Astrocyte (in vitro differentiated cells and primary cell): ENCODE data around the gene NANOS2. TPM values are rescaled to one million over a fixed set of nuclear protein-coding genes. Genes with fewer than 3 reads are reported as not detected.

Experiments
- DNase-seq: peaks from one replicate; pipeline ENCODE4 v3.0.0-alpha.2; 2010; ENCODE audit warnings: low read depth
- FAIRE-seq: peaks from 2 replicates; lab custom pipeline; 2011; peaks lifted over from hg19 to GRCh38; lab: Jason Lieb, UNC
- H2AFZ ChIP-seq: 2 replicates; pipeline ENCODE4 v1.6.0; 2012; ENCODE audit warnings: low read depth, low read length, inconsistent platforms
- H3K27ac ChIP-seq: 2 replicates; pipeline ENCODE4 v1.5.1; 2011; ENCODE audit warnings: low read depth, low read length, inconsistent platforms
- H3K27me3 ChIP-seq: 2 replicates; pipeline ENCODE4 v1.6.0; 2011; ENCODE audit warnings: low read length, inconsistent platforms; ENCODE audit not compliant: insufficient read depth
- H3K36me3 ChIP-seq: 2 replicates; pipeline ENCODE4 v1.5.1; 2011; ENCODE audit warnings: low read length, inconsistent platforms; ENCODE audit not compliant: insufficient read depth
- H3K4me1 ChIP-seq: 2 replicates; pipeline ENCODE4 v1.5.1; 2011; ENCODE audit warnings: low read length, inconsistent platforms; ENCODE audit not compliant: insufficient read depth
- H3K4me2 ChIP-seq: 2 replicates; pipeline ENCODE4 v1.6.0; 2012; ENCODE audit warnings: low read length, inconsistent platforms
- H3K4me3 ChIP-seq: 2 replicates; pipeline ENCODE4 v1.5.1; 2011; ENCODE audit warnings: low read depth, mild to moderate bottlenecking, low read length, inconsistent platforms; ENCODE audit not compliant: insufficient read depth
- H3K79me2 ChIP-seq: 2 replicates; pipeline ENCODE4 v1.6.0; 2012; ENCODE audit warnings: mild to moderate bottlenecking, low read length, inconsistent platforms; ENCODE audit not compliant: insufficient read depth
- H3K9ac ChIP-seq: 2 replicates; pipeline ENCODE4 v1.6.0; 2012; ENCODE audit warnings: mild to moderate bottlenecking, low read length, inconsistent platforms
- H3K9me3 ChIP-seq: 2 replicates; pipeline ENCODE4 v1.5.1; 2012; ENCODE audit warnings: low read depth, mild to moderate bottlenecking, low read length, inconsistent platforms; ENCODE audit not compliant: insufficient read depth
- H4K20me1 ChIP-seq: 2 replicates; pipeline ENCODE4 v1.6.0; 2012; ENCODE audit warnings: low read length, inconsistent platforms; ENCODE audit not compliant: insufficient read depth
- H3K27ac Mint-ChIP-seq: one replicate; pipeline ENCODE4 v1.8.0; 2021; ENCODE audit warnings: mild to moderate bottlenecking, mixed read lengths; ENCODE audit not compliant: unreplicated experiment
- H3K27me3 Mint-ChIP-seq: one replicate; pipeline ENCODE4 v1.8.0; 2021; ENCODE audit warnings: low read depth, mixed read lengths; ENCODE audit not compliant: unreplicated experiment
- H3K36me3 Mint-ChIP-seq: one replicate; pipeline ENCODE4 v1.8.0; 2021; ENCODE audit warnings: low read depth, mixed read lengths; ENCODE audit not compliant: unreplicated experiment
- H3K4me1 Mint-ChIP-seq: one replicate; pipeline ENCODE4 v1.8.0; 2021; ENCODE audit warnings: low read depth, mixed read lengths; ENCODE audit not compliant: unreplicated experiment
- H3K4me3 Mint-ChIP-seq: one replicate; pipeline ENCODE4 v1.8.0; 2021; ENCODE audit warnings: mild to moderate bottlenecking, moderate library complexity, mixed read lengths; ENCODE audit not compliant: unreplicated experiment
- H3K9me3 Mint-ChIP-seq: one replicate; pipeline ENCODE4 v1.8.0; 2021; ENCODE audit warnings: mild to moderate bottlenecking, mixed read lengths; ENCODE audit not compliant: unreplicated experiment
- CTCF ChIP-seq: IDR thresholded peaks from 2 replicates; pipeline ENCODE4 v1.5.1; 2011; ENCODE audit warnings: low read depth, mild to moderate bottlenecking, inconsistent platforms, low read length, moderate library complexity; ENCODE audit not compliant: insufficient read depth
- EZH2 ChIP-seq: IDR thresholded peaks from 2 replicates; pipeline ENCODE4 v1.6.1; 2012; ENCODE audit warnings: mild to moderate bottlenecking, low read length, inconsistent platforms; ENCODE audit not compliant: insufficient read depth
- total RNA-seq: library from RNA; stranded (reverse); gene quantifications from 2 replicates; pipeline ENCODE4 v1.2.1, GENCODE V29; 2021

NANOS2 gene
- total RNA-seq, 1 donor from 2014 or later = not detected

- DNase-seq = no peak
- Mint-ChIP-seq H3K9me3 (no peaks in the 10 kb centered on the region), H3K36me3 (no peaks in the 10 kb centered on the region), H3K27ac (peak overlapping the region; percentile 2), H3K27me3 (no peaks in the 10 kb centered on the region), H3K4me1 (peaks cover 5% of the 10 kb centered on the region), H3K4me3 (no peak overlapping the region)
- no peaks in the 10 kb centered on the region for H4K20me1 ChIP-seq
- no peak for FAIRE-seq
- no peak overlapping the region for H3K9ac ChIP-seq
- H3K27ac ChIP-seq = no peak overlapping the region
- peaks cover 11% of the 10 kb centered on the region for H3K4me1 ChIP-seq
- H3K36me3 ChIP-seq = no peaks in the 10 kb centered on the region
- H3K4me2 ChIP-seq = no peak overlapping the region
- no peak overlapping the region for H2AFZ ChIP-seq
- H3K9me3 ChIP-seq = no peaks in the 10 kb centered on the region
- TF ChIP-seq CTCF = no peak
- TF ChIP-seq EZH2 = no peak
- no peak overlapping the region for H3K4me3 ChIP-seq
- no peaks in the 10 kb centered on the region for H3K79me2 ChIP-seq
- H3K27me3 ChIP-seq = no peaks in the 10 kb centered on the region
Measured at GRCh38 chr19:45874620-45874966, 40.0 kb downstream of the NANOS2 start.

- DNase-seq (no peak), FAIRE-seq (no peak)
- Mint-ChIP-seq H3K27me3 (no peaks in the 10 kb centered on the region), H3K27ac (no peak overlapping the region), H3K36me3 (no peaks in the 10 kb centered on the region), H3K9me3 (no peaks in the 10 kb centered on the region), H3K4me1 (no peaks in the 10 kb centered on the region), H3K4me3 (no peak overlapping the region)
- Histone ChIP-seq H3K79me2 (no peaks in the 10 kb centered on the region), H3K9ac (no peak overlapping the region), H3K4me1 (peaks cover 11% of the 10 kb centered on the region), H2AFZ (no peak overlapping the region), H3K36me3 (no peaks in the 10 kb centered on the region), H3K9me3 (no peaks in the 10 kb centered on the region), H3K27ac (no peak overlapping the region), H3K27me3 (no peaks in the 10 kb centered on the region), H4K20me1 (no peaks in the 10 kb centered on the region), H3K4me2 (no peak overlapping the region), H3K4me3 (no peak overlapping the region)
- TF ChIP-seq CTCF = no peak
Measured at GRCh38 chr19:45873219-45873772, 41.3 kb downstream of the NANOS2 start.

GRCh38 chr19:45872095-45872919, 42.3 kb downstream of the NANOS2 start:
- Histone ChIP-seq H4K20me1 (no peaks in the 10 kb centered on the region), H3K4me2 (no peak overlapping the region), H3K27ac (no peak overlapping the region), H3K4me3 (no peak overlapping the region), H3K9ac (no peak overlapping the region), H3K79me2 (no peaks in the 10 kb centered on the region), H3K4me1 (peaks cover 11% of the 10 kb centered on the region), H2AFZ (no peak overlapping the region), H3K27me3 (no peaks in the 10 kb centered on the region), H3K9me3 (no peaks in the 10 kb centered on the region), H3K36me3 (no peaks in the 10 kb centered on the region)
- H3K27me3 Mint-ChIP-seq = no peaks in the 10 kb centered on the region
- no peak for TF ChIP-seq CTCF
- TF ChIP-seq EZH2 = no peak
- no peak for FAIRE-seq
- H3K27ac Mint-ChIP-seq = no peak overlapping the region
- H3K4me1 Mint-ChIP-seq = no peaks in the 10 kb centered on the region
- no peaks in the 10 kb centered on the region for H3K9me3 Mint-ChIP-seq
- DNase-seq = no peak
- no peak overlapping the region for H3K4me3 Mint-ChIP-seq
- no peaks in the 10 kb centered on the region for H3K36me3 Mint-ChIP-seq
